ENCODE results near the gene OST4.

Gene OST4

DNA sequence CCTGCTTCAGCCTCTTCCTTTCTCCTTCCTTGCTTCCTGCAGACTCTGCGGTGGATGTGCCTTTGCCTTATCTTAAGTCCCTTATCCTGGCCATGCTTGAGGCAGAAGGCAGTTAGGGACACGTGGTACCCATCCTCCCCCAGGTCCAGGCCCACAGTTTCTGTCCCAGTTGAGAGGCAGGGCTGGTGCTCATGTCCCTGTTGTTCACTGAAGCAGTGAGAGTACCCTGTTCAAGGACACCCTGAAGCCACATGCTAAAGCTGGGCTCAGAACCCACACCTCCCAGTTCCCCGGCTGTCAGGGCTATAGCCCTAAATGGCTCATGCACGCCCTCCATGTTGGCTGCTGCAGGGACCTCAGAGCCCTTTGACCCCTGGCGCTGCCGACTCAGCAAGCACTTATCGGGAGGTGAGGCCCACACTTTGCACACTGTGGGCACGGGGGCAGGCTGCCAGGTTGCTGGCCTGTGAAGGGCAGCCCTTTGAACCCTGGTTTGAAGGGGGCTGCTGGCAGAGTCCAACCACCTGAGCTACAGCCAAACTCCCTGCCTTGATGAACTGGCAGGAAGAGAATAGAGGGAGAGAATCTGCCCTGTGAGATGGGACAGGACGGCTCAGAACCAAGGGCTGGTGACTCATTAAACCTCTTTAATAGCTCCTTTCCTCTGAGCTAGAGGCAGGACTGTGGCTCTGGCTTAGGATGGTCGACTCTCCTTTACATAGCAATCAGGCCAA is 21.4 kb upstream of the OST4 start:
- no peak for DNase-seq

DNA sequence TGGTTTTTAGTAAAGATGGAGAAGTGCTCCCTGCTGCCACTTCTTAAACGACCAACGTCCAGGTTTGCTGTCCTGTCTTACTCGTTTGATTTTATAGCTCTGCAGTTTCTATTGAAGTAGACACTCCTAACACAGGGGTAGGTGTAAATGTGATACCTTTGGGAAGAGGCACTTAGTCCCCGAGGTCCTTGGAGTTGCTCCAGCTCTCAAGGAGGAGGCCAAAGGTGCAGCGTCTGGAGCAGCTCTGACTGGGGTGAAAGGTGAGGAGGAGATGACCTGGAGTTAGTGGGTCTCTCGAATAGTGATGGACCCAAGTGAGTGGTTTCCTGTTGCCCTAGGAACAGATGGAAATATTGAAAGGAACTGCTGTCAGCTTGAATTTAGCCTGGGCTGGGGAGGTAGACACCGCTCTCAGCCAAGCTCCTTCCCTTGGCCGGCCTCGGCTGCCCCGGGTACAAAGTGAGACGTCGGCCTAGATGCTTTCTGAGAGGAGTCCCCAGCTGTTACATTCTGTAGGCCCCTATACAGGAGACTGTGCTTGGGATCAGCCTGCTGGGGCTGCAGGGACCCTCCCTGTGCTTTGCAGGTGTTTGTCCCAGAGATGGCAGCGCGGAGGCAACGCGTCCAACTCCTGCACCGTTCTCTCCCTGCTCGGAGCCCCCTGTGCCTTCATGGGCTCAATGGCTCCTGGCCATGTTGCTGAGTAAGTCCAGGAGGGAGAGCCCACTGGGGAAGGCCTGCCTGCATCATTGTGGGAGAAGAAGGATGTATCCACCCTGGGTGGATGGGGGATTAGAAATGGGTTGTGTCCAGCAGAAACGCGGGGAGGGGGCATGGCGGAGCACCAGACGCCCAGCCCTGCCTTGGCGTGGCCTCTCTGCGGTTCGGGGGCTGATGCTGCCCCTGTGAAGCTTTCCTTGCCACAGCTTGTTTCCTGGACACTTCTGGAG is 20.6 kb upstream of the OST4 start:
- DNase-seq: no peak

DNA sequence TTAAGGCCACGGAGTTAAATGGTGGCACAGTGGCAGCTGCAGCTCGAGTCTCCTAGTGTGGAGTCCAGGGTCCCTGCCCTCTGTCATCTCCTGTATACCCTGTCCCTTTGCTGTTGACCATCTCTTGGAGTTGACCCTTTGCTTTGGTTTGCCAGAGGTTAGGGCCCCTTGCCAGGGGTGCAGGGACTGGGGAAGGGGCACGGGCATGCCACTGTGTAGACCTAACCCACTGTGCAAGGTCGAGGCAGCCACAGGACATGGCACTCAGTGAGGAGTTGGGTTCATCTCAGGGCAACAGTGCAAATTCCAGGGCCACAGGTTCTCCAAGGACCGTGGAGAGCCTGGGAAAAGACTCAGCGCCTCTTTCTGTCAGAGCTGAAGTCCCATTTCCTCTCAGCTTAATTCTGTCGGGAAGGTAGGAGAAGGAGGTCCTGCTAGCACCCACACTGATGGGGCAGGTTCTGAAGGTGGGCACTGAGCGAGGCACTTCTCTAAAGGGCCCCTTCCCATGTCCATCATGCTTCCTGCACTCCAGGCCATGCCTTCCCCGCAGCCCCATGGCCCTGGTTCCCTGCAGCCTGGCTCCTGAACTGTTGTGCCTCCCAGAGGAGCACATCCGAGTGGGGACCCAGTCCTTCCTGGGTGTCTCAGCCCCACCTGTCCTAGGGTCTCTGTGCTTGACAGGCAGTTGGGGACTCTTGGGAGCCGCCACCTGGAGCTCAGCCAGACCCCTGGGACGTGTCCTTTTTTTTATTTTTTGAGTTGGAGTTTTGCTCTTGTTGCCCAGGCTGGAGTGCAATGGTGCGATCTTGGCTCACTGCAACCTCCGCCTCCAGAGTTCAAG is 17.9 kb upstream of the OST4 start:
- DNase-seq: no peak

DNA sequence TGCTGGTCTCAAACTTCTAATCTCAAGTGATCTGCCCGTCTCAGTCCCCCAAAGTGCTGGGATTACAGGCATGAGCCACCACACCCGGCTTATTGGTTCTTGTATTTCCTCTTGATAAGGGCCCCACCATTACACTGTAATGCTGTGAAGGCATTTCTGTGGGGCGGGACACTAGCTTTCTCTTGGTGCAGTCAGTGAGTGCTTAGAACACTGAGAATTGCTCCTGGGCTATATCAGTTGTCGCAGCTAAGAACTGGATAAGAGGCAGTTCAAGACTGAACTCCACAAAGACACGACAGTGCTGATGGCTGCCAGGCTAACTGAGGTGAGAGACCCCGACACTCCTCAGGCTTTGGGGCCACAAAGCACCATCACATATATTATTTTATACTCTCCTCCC is 17.2 kb upstream of the OST4 start:
- no peak for DNase-seq

DNA sequence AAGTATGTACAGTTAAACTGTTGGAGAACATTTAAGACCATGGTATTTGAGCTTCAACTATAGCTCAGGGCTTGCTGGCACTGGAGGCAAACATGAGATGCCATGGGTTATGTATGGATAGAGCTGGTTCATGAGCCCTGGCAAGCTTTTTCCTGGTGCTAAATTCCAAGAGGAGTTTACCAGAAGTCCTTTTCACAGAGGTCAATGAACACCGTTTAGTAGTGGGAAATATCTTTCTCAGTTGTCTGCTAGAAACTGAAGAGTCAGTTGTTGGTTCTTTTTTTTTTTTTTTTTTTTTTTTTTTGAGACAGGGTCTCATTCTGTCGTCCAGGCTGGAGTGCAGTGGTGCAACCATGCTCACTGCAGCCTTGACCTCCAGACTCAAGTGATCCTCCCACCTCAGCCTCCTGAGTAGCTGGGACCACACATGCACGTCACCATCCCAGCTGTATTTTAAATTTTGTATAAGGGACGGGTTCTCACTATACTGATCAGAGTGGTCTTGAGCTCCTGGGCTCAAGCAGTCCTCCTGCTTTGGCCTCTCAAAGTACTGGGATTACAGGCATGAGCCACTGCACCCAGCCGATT is 16.5 kb upstream of the OST4 start:
- no peak for DNase-seq

DNA sequence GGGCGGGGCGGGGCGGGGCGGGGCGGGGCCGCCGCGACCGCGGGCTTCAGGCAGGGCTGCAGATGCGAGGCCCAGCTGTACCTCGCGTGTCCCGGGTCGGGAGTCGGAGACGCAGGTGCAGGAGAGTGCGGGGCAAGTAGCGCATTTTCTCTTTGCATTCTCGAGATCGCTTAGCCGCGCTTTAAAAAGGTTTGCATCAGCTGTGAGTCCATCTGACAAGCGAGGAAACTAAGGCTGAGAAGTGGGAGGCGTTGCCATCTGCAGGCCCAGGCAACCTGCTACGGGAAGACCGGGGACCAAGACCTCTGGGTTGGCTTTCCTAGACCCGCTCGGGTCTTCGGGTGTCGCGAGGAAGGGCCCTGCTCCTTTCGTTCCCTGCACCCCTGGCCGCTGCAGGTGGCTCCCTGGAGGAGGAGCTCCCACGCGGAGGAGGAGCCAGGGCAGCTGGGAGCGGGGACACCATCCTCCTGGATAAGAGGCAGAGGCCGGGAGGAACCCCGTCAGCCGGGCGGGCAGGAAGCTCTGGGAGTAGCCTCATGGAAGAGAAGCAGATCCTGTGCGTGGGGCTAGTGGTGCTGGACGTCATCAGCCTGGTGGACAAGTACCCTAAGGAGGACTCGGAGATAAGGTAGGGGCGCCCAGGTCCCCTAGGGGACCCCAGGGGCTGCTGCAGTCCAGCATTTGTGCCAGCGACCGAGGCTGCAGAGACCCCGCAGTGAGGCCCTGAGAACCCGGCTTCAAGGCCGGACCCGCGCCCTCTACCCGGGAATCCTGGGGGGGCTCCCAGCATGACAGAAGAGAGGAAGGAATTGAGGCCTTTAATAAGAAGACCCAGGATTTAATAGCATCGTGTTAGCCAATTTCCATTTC is 15.5 kb upstream of the OST4 start, which contains the start of gene KHK:
Gene KHK, plus strand, starts transcription at position 49 of the 870 bp plus-strand sequence. Its CDS starts 488 bp downstream, at position 537.
- no peak for DNase-seq

DNA sequence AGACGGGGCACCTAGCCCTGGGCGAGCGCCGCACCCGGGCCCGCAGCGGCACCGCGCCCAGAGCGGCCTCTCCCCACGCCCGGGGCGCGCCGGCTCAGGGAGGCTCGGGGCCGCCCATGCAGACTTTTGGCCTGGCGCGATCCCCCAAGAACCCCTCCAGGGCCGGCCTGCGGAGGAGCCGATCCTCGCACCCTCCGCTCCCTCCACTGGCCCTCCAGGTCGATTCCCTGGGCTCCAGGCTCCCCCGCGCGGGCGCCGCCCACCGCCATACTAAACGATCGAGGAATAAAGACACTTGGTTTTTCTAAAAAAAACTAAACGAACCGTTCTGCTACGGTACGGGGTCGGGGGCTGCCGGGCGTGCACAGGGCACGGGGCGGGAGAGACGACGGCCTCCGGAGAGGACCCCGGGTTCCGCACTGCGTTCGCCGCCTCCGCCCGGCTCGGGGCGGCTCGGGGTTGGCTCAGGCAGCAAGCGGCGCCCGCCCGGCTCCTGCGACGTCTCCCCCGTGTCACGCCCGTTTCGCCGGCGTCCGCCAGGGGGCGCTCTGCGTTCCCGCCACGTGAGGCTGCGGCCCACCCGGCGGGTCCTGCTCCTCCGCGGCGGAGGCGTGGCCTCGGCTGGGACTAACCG is 14.8 kb upstream of the OST4 start:
- peak; percentile 97 for DNase-seq

DNA sequence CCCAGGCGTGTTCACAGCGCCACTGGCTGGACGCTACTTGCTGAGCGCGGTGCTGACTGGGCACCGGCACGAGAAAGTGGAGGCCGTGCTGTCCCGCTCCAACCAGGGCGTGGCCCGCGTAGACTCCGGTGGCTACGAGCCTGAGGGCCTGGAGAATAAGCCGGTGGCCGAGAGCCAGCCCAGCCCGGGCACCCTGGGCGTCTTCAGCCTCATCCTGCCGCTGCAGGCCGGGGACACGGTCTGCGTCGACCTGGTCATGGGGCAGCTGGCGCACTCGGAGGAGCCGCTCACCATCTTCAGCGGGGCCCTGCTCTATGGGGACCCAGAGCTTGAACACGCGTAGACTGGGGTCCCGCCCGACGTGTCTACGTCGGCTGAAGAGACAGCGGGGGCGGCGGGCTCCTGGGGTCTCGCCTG is 14.2 kb upstream of the OST4 start:
- no peak for DNase-seq

DNA sequence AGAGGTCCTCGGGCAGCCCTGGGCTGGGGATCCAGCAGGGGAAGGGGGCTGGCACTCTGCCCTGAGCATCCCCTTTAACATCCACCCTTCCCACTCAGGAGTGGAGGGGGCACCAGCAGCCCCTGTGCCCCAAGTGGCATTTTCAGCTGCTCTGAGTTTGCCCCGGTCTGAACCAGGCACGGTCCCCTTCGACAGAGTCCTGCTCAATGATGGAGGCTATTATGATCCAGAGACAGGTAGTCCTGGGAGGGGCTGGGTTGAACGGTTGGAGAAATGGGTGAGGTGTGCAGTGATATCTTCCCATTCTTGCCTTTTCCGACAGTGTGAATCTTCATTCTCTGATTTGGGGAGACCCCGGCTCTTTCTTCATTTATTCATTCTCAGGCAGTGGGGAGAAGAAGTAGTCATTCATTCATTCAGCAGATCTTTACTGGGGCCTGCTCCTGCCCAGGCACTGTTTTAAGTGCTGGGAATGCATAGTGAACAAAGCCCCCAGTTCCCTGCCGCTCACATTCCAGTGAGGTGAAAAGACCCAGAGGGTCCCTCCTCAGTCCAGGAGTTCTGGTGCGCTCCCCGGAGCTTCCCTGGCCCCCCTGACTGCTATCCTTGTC is 13.7 kb upstream of the OST4 start:
- no peak for DNase-seq

DNA sequence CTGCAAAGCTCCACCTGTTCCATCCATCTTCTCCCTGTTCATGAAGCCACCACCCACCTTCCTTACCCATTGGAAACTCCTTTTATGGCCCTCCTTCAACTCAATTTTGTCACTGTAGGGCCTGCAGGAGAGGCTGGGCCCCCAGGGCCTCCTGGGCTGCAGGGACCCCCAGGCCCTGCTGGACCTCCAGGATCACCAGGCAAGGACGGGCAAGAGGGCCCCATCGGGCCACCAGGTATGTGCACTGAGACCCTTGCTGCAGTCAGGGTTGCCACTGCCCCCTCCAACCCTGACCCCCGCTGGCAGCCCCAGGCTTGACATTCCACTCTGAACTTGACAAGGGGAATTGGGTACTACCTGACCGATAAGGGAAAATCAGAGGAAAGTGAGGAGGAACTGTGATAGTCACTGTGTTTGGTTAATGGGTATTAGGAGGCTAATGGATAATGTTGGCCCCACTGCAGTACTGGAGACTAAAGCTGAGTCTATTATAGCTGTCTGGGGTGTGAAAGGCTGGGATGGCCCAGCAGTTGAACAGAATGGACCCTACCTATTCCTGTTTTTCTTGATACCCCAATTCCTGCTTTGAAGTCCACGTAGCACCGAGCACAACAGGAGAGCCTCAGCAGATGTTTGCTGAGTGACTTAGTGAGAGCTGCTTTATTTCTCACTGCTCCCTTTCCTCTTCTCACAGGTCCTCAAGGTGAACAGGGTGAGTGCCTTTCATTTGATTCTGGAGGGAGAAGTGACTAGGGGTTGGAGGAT is 13.0 kb upstream of the OST4 start:
- no peak for DNase-seq

DNA sequence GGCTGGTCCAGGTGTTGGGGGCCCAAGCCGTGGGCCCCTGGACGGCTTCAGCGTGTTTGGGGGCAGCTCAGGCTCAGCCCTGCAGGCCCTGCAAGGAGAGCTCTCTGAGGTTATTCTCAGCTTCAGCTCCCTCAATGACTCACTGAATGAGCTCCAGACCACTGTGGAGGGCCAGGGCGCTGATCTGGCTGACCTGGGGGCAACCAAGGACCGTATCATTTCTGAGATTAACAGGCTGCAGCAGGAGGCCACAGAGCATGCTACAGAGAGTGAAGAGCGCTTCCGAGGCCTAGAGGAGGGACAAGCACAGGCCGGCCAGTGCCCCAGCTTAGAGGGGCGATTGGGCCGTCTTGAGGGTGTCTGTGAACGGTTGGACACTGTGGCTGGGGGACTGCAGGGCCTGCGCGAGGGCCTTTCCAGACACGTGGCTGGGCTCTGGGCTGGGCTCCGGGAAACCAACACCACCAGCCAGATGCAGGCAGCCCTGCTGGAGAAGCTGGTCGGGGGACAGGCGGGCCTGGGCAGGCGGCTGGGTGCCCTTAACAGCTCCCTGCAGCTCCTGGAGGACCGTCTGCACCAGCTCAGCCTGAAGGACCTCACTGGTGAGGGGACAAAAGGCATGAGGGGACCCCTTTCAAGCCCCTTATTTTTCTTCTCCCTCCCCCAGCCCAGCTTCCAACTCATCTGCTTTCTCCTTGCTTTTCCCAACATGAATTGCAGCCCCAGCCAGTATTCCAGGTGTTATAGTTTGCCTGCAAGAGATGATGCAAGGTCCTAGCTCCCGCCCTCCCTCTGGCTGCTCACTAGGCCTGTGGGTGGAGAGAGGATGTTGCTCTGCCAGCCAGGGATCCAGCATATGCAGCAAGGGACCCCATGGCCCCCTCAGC is 12.2 kb upstream of the OST4 start:
- DNase-seq: no peak

DNA sequence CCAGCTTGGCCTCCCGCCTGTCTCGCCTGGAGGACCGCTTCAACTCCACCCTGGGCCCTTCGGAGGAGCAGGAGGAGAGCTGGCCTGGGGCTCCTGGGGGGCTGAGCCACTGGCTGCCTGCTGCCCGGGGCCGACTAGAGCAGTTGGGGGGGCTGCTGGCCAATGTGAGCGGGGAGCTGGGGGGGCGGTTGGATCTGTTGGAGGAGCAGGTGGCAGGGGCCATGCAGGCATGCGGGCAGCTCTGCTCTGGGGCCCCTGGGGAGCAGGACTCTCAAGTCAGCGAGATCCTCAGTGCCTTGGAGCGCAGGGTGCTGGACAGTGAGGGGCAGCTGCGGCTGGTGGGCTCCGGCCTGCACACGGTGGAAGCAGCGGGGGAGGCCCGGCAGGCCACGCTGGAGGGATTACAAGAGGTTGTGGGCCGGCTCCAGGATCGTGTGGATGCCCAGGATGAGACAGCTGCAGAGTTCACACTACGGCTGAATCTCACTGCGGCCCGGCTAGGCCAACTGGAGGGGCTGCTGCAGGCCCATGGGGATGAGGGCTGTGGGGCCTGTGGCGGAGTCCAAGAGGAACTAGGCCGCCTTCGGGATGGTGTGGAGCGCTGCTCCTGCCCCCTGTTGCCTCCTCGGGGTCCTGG is 11.4 kb upstream of the OST4 start:
- no peak for DNase-seq

DNA sequence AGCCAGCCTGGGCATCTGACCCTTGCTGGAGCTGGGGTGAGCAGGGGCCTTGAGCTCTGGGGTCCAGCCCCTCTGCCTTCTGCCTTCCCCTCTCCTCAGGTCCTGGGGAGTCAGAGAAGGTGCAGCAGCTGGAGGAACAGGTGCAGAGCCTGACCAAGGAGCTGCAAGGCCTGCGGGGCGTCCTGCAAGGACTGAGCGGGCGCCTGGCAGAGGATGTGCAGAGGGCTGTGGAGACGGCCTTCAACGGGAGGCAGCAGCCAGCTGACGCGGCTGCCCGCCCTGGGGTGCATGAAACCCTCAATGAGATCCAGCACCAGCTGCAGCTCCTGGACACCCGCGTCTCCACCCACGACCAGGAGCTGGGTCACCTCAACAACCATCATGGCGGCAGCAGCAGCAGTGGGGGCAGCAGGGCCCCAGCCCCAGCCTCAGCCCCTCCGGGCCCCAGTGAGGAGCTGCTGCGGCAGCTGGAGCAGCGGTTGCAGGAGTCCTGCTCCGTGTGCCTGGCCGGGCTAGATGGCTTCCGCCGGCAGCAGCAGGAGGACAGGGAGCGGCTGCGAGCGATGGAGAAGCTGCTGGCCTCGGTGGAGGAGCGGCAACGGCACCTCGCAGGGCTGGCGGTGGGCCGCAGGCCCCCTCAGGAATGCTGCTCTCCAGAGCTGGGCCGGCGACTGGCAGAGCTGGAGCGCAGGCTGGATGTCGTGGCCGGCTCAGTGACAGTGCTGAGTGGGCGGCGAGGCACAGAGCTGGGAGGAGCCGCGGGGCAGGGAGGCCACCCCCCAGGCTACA is 10.7 kb upstream of the OST4 start:
- no peak for DNase-seq

DNA sequence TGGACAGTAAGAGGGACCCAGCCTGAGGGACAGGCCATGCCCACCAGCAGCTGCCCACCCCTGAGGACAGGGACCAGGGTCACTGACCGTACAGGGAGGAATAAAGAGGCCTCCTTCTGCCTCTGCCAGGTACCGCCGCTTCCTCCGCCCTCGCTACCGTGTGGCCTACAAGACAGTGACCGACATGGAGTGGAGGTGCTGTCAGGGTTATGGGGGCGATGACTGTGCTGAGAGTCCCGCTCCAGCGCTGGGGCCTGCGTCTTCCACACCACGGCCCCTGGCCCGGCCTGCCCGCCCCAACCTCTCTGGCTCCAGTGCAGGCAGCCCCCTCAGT is 9.1 kb upstream of the OST4 start:
- no peak for DNase-seq

DNA sequence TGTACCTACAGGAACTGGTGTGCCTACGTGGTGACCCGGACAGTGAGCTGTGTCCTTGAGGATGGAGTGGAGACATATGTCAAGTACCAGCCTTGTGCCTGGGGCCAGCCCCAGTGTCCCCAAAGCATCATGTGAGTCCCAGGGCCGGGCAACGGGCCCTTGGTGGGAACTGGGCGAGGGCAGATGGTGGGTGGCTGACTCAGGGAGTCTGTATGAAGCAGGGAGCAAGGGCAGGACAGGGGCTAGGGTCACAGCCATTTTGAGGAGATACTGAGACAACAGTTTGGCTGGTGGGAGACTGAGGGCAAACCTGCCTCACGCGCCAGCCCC is 8.7 kb upstream of the OST4 start:
- DNase-seq: no peak

DNA sequence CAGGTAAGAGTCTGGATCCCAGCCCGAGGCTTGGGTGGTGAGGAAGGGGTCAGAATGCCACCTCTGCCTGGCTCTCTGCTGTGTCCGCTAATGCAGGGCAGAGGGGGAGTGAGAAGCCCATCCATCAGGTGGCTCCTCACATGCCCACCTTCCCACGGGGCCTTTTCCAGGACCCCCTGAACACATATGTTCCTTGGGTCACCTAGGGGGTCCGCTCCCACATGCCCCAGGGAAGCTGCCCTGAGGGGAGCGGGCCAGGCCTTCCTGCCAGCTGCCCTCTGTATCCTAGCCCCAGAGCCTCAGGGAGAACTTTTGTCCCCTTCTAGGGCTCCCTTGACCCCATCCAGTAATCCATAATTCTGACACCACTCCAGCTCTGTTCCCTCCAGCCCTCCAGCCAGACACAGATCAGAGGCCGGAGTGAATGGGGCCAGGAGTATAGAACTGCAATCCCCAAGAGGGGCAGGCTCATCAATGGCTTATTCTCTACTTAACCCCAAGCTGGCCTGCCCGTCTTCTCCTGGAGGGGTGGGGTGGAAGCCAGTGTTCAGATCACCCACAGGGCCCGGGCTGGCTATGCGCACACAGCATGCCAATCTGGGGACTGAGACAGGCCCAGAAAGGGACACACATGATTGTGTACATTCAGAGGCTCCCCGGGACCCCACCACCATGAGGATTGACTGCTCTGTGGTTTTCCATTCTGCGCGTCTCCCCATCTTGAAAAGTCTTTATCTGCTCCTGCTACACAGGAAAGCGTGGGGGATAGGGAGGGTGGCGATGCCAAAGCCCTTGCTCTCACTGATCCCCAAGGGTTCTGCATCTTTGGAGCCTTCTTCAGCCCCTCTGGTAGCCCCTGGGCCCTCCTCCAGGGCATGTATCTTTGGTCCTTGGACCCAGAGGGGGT is 8.0 kb upstream of the OST4 start:
- DNase-seq: no peak

Data from activated T-cell treated with anti-CD3 and anti-CD28 coated beads for 4 hours (primary cell).